ENCODE measurements around the gene COL27A1. TPM values are rescaled to one million over a fixed set of nuclear protein-coding genes. Genes with fewer than 3 reads are reported as not detected.

The COL27A1 gene
- 1.3 and 2.2 TPM in 2 replicates for total RNA-seq

GRCh38 chr9:114155263-114155994 lies at the start of gene COL27A1:
TSS of gene COL27A1 (plus strand) at chr9:114155537. CDS start at chr9:114155951, 414 bp downstream.
- Histone ChIP-seq H3K27me3 (ENCODE audit: control insufficient read depth, insufficient read depth, low read length) (peaks cover 4% of the 10 kb centered on the region), H3K36me3 (ENCODE audit: control insufficient read depth, insufficient read depth, low read length) (no peaks in the 10 kb centered on the region), H3K4me3 (ENCODE audit: low read depth, low read length) (peak within 1 kb of the TSS; percentile 56)
- DNase-seq (ENCODE audit: low read depth) (peak; percentile 43), FAIRE-seq (no peak)
- TF ChIP-seq CTCF (IDR thresholded peaks at IDR 0.05; ENCODE audit: insufficient read depth, low read length, severe bottlenecking) = peak; percentile 77

GRCh38 chr9:114107286-114108001 lies 47.9 kb upstream of the COL27A1 start:
- Histone ChIP-seq H3K36me3 (ENCODE audit: control insufficient read depth, insufficient read depth, low read length) (no peaks in the 10 kb centered on the region), H3K27me3 (ENCODE audit: control insufficient read depth, insufficient read depth, low read length) (no peaks in the 10 kb centered on the region), H3K4me3 (ENCODE audit: low read depth, low read length) (no peak overlapping the region)
- DNase-seq (ENCODE audit: low read depth) = no peak
- no peak for TF ChIP-seq CTCF (IDR thresholded peaks at IDR 0.05; ENCODE audit: insufficient read depth, low read length, severe bottlenecking)
- FAIRE-seq = no peak

DNA sequence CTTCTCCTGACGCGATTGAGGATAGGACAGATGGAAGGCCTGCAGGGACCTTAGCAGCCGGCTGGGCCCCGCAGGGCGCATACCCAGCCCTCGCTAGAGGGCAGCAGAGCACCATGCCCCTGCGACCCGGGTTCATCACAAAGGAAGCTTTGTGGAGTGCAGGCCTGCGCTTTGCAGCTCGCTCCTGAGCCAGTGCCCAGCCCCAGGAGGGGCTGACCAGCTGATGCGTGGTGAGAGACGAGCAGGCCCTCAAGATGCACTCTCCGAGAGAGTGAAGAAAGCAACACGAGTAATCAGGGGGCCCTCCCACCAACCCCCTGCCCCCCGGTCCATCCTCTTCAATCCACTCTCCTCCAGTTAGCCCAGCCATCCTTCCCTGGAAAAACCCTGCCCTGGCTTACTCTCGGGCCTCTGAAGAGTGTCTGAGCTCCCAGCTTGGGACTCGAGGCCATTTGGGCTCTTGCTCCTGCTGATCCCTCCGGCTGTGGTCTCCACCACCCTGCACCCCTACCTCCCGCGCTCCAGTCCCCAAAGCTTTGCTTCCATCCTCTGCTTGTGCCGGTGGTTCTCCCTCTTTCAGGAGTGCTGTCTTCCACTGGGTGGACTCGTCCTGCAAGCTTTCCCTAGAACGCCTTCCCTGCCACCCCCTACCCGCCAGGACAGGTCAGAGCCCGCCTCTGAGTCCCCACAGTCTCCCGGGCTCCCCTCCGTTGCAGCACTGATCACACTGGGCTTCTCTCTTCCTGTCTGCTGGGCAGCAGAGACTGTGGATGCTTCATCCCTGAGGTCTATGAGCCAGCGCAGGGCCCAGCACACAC lies 47.1 kb upstream of the COL27A1 start:
- no peak overlapping the region for H3K4me3 ChIP-seq (ENCODE audit: low read depth, low read length)
- no peak for FAIRE-seq
- no peaks in the 10 kb centered on the region for H3K36me3 ChIP-seq (ENCODE audit: control insufficient read depth, insufficient read depth, low read length)
- TF ChIP-seq CTCF (IDR thresholded peaks at IDR 0.05; ENCODE audit: insufficient read depth, low read length, severe bottlenecking) = peak; percentile 100
- DNase-seq (ENCODE audit: low read depth) = peak; percentile 60
- peaks cover 2% of the 10 kb centered on the region for H3K27me3 ChIP-seq (ENCODE audit: control insufficient read depth, insufficient read depth, low read length)

- H3K27me3 ChIP-seq (ENCODE audit: control insufficient read depth, insufficient read depth, low read length) = peaks cover 4% of the 10 kb centered on the region
- no peaks in the 10 kb centered on the region for H3K36me3 ChIP-seq (ENCODE audit: control insufficient read depth, insufficient read depth, low read length)
- TF ChIP-seq CTCF (IDR thresholded peaks at IDR 0.05; ENCODE audit: insufficient read depth, low read length, severe bottlenecking) = no peak
- H3K4me3 ChIP-seq (ENCODE audit: low read depth, low read length) = no peak overlapping the region
- no peak for DNase-seq (ENCODE audit: low read depth)
- no peak for FAIRE-seq
Measured at GRCh38 chr9:114109124-114109523, 46.2 kb upstream of the COL27A1 start.

GRCh38 chr9:114110180-114110579 lies 45.2 kb upstream of the COL27A1 start:
- no peak for TF ChIP-seq CTCF (IDR thresholded peaks at IDR 0.05; ENCODE audit: insufficient read depth, low read length, severe bottlenecking)
- Histone ChIP-seq H3K4me3 (ENCODE audit: low read depth, low read length) (no peak overlapping the region), H3K27me3 (ENCODE audit: control insufficient read depth, insufficient read depth, low read length) (peaks cover 4% of the 10 kb centered on the region), H3K36me3 (ENCODE audit: control insufficient read depth, insufficient read depth, low read length) (no peaks in the 10 kb centered on the region)
- DNase-seq (ENCODE audit: low read depth) (peak; percentile 73), FAIRE-seq (no peak)
